ENCODE data around the gene KNOP1.

KNOP1 gene

DNA sequence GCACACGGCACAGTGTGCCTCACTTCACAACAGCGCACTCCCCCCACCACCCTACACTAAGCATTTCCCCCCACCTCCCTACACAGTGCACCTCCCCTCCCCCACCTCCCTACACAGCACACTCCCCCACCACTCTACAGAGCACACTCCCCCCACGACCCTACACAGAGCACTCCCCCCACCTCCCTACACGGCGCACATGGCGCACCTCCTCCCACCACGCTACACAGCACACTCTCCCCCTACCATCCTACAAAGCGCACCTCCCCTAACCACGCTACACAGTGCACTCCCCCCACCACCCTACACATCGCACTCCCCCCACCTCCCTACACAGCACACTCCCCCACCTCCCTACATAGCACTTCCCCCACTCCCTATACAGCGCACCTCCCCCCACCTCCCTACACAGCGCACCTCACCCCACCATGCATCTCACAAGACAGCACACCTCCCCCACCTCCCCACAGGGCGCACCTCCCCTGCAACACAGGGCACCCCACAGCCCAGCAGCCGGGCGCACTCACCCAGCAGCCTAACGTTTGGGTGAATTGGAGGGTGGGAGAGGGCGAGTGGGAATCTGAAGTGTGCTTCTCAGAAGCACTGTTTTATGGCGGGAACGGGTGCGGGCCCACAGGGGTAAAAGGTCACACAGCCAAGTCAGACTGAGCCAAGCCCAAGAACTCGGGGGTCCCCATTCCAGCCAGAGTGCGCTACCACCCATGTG, 10.3 kb downstream of the KNOP1 start:
- DNase-seq (ENCODE audit: low read depth, low spot score), result no peak

DNA sequence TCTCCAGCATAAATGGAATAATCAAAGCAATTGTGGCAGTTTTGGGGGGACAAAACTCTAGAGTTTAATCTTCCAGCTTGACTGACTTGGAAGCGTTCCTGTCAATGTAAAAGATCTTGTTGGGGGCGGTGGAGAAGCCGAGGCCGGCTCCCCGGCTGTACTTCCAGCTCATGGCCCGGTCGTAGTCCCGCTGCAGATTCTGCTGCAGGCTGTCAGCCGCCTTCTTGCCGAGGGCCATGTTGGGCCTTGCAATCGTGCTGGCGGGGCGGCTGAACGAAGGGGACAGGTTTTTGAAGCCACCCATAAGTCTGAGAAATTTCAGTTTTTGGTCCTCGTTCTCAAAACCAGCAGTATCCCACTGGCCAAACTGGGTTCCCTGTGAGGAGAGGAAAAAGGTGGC, 11.2 kb downstream of the KNOP1 start:
- DNase-seq (ENCODE audit: low read depth, low spot score), result no peak

DNA sequence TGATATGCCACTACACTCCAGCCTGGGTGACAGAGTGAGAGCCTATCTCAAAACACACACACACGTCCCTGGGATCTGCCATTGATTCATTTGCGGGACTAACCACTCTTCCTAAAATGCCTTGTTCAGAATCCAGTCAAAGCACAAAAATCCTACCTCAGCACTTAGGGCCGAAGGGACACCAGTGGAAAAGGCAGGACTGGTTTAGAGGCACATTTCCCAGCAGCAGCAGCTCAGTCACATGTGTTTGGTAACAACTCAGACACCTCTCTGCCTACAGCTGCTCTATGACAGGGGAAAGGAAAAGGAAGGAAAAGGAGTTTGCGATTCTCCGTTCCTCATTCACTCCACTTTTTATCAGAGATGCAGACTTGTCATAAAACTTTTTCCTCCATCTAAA, 12.2 kb downstream of the KNOP1 start:
- no peak for DNase-seq (ENCODE audit: low read depth, low spot score)

DNA sequence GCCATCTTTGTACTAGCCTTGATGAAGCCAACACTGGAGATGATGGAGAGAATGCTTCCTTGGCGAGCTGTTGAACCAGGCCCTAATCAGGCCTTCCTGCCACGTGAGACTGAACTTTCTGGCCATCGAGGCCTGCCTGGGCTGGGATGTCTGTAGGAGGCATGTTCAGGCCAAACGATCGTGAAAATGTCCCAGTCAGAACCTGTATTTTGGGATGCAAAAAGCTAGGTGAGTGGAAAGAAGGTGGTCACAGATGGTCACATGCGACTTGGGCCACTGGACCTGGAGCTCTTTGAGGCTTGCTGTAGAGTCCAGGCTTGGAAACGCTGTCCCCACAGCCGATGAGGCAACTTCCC, 12.9 kb downstream of the KNOP1 start:
- no peak for DNase-seq (ENCODE audit: low read depth, low spot score)

DNA sequence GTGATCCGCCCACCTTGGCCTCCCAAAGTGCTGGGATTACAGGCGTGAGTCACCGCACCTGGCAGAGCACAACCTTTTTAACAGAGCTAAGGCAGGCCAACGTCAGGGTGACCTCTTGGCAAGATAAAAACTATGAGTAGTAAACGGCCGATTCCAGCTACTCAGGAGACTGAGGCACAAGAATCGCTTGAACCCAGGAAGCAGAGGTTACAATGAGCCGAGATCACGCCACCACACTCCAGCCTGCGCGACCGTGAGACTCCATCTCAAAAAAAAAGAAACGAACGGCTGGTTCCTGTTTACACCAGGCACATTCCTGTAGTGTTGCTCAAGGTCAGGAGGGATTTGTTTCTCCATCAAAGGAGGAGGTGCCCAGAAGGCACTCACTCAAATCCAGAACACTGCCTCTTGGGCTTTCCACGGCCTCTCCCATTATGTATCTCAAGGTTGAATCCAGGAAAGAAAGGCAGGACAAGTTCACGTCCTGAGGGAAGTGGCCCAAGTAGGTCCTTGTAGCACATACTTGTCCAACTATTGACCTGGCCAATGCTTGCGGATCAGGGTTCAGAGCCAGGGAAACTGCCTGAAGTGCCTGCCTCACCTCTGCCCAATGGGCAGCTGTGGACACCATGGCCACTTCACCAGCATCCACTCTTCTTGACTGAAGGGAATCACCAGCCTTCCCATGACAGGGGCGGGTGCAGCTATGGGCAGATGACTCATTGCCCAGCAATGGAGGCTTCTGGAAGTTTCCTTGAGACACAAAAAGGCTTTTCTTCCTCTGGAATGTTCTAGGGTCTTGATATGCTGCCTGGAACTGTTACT, 13.5 kb downstream of the KNOP1 start:
- DNase-seq (ENCODE audit: low read depth, low spot score), result no peak

DNA sequence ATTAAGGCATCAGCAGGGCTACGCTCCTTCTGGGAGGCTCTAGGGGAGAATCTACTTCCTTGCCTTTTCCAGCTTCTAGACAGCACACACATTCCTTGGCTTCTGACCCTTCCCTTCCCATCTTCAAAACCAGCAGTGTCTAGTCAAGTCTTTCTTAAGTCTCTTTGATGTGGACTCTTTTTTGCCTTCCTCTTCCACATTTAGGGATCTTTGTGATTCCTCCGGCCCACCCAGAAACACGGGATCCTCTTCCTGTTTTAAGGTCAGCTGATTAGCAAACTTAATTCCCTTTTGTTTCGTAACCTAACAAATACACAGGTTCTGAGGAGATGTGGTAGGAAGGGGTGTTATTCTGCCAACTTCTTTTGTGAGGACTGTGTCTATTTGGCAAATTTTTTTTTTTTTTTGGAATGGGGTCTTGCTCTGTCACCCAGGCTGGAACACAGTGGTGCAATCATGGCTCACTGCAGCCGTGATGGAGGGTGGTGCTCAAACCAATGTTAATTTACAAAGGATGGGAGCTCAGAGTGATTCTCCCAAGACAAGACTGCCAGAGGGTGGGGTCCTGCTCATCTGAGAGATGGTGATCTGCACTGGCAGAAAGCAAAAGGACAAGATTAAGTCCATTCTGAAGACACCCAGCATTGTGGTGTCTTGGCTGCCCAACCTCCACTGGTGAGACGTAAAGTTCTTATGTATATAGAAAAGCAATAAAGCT, 14.7 kb downstream of the KNOP1 start:
- no peak for DNase-seq (ENCODE audit: low read depth, low spot score)

DNA sequence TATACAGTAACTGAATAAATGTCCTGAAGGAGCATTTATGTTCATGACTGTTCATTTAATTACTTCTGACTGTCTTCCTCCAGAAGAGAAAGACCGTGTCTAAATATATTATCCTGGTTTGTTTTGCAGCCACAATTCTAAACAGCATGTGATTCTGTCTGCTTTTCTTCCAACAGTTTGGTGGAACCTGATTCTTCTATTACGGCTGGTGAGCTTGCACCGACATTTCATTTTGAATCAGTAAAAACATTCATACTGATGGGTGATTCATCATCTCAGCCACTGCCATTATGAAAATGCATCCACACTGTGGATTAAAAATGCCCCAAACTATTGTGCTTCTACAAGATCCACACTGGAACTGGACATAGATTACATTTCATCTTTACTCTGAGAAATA, 16.9 kb downstream of the KNOP1 start:
- no peak for DNase-seq (ENCODE audit: low read depth, low spot score)

DNA sequence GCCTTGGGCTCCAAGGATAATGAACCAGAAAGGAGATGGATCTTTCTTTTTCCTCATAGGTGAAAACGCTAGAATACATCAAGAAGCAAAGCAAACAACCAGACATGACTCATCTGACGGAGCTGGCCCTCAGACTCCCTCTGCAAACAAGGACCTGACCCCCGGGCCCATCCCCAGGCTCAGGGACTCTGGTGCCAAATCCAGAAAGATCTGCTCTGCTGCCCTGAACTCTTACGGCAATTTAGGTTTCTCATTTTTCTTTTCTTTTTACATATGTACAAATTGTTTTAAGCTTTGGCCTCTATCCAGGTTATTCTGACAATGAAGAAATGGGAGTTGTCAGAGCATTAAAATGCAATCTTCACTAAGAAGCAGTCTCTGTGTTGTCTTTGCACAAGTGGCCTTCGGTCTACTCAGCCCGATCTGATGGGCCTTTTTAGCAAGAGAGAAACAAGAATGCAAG, 17.7 kb downstream of the KNOP1 start:
- DNase-seq (ENCODE audit: low read depth, low spot score), result no peak

DNA sequence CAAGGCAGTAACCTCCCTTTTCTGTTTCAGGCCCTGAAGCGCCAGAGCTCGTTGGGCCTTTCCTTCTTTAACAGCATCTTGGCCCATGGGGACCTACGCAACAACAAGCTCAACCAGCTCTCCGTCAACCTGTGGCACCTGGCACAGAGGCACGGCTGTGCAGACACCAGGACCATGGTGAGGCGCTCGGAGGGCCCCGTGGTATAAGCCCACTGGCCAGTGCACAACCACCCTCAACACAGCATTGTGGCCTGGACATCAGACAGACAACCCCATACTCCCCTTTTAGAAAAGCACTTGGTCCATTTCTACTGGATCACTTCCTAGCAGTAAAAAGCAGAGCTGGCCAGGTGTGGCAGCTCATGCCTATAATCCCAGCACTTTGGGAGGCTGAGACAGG, 18.6 kb downstream of the KNOP1 start:
- no peak for DNase-seq (ENCODE audit: low read depth, low spot score)

DNA sequence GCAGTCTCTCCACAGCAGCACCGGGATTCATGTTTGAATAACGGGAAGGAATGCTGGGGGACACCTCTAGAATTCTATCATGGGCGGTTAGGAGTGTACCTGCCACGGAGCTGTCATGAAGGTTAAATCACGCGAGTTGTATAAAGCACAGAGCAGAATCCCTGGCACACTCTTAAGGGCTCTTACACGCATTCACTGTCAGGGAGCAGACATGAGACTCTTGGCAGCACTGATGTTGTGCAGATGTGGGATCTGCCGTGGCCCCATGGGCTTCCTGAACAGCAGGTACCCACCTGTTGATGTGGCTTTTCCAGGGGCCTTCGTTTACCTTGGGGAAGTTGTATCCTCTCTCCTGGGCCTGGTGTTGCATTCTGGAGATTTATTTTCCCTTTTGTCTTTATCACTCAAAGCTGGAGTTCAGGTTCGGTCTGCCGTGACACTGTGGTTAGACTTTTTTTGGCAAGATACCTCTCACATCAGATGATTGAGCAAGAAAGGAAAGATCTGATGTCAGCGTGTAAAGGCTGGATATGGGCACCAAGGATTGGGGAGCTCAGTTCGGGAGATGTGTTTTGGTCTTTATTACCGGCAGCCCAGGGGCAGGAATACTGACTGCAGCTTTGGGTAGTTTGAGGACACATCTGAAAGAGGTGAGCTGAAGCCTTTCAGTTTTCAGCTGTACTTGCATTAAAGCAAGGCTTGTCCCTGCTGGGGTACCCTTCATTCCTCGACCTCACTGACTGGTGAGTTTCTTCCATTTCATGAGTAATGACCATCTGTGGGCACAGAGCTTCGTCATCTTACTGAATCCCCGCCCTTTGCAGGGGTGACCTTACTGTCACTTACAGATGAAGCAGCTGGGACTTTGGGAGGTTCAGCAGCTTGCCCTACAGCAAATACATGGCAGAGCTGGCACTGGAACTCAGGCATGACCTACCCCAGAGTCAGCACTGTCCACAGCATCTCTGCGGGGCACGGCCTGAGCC, 19.3 kb downstream of the KNOP1 start:
- DNase-seq (ENCODE audit: low read depth, low spot score), result no peak

DNA sequence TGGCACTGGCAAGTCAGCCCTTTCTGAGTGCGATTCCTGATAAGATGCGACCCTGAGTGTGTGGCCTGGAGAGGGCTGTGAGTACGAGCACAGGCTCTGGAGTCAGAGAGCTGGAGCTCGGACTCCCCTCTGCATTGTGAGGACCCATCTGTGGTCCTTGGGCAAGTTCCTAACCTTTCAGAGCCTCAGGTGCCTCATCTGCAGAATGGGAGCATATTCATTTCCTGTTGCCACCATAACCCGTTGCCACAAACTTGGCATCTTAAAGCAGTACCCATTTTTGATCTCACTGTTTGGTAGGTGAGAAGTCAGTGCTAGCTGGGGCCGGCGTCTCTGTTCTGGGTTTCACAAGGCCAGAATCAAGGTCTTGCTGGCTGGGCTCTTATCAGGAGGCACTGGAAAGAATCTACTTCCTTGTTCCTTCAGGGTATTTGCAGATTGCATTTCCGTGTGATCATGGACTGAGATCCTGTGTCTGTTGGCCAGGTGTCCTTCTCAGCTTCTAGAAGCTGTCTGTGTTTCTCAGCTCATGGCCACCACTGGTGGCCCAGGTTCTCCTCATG, 20.2 kb downstream of the KNOP1 start:
- no peak for DNase-seq (ENCODE audit: low read depth, low spot score)

DNA sequence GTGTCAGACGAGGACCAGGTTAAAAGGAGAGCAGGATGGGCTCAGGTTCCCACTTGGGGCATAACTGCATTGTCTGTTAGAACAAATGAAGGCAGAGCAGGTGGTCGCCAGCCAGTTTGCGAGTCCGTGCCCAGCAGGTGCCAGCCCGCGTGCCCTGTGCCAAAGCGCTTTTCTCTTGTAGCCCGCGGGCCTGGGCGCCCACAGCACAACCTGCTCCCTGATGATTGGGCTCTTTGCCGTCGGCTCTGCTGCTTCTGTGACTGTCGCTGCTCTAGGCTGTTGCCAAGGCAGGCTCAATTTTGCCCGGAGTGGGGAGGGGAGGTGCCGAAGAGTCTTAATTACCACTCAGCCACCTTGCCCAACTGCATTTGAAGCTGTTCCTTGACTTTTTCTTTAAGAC, 21.1 kb downstream of the KNOP1 start:
- DNase-seq (ENCODE audit: low read depth, low spot score), result no peak

DNA sequence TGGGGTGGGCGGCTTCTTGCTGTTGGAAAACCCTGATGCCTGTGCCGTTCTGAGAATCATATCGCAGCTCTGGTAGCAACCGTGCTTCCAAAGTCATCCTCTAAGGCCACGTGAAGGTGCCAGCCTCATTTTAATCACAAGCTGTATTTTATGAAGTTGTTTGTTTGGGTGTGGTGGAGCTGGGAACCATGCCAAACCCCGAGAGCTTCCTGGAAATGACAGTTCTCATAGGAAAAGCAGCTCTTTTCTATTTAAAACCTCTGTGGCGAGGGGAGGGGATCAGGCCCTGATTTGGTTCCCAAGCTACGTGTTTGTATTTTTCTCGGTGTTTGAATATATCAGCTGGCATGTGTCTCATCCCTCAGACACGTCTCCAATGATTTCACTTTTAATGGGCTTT, 21.7 kb downstream of the KNOP1 start:
- no peak for DNase-seq (ENCODE audit: low read depth, low spot score)

DNA sequence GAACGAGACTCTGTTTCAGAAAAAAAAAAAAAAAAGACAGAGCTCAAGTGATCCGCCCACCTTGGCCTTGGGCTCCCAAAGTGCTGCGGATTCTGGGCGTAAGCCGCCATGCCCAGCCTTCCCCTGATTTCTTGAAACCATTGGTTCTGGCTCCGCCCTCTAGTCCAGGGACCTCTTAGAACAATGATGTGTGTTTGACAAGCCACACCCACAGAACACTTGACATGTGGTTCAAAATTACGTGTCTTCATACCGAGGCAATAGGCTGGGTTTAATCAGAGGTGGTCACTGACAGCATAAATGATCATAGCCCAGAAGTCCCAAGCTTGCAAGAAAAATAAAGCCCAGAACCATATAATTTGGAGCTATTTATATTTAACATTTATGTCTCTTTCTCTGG, 23.0 kb downstream of the KNOP1 start:
- DNase-seq (ENCODE audit: low read depth, low spot score), result no peak

DNA sequence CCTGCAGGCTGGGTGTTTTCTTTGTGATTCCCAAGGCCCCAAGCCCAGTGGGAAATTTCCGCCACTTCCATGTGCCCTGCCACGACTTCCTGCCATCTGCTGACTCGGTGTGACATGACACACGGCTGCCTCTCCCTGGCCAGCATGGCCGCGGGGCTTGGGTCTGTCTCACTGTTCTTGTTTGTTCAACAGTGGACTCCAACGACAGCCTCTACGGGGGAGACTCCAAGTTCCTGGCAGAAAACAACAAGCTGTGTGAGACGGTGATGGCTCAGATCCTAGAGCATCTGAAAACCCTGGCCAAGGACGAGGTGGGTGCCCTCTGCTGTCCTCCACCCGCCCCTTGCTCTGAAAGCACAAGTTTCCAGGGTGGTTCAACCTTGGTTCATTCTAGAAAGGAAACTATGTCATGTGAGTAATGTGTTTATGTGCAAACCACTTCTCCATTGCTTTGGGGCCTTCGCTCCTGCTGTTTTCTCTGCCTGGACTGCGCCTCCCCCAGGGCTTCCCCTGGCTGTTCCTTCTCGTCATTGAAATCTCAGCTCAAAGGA, 26.8 kb downstream of the KNOP1 start:
- DNase-seq (ENCODE audit: low read depth, low spot score), result no peak

DNA sequence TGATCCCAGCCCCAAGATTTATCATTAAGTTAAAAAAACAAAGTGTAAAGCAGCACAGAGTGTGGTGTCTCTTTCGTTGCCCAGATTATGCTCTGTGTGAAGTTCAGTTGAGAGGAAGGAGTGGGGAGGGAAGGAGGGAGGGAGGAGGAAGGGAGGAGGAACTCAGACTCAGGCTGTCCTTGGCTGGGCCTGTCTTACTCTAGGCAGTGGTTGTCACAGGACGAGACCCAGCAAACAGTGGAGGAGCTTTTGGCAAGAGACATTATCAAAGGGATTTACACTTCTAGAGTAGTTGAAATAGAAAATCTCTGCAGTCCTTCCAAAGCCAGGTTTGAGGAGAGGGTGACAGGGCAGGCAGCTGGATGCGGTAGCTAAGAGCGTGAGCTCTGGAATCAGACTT, 27.8 kb downstream of the KNOP1 start:
- DNase-seq (ENCODE audit: low read depth, low spot score), result no peak

DNA sequence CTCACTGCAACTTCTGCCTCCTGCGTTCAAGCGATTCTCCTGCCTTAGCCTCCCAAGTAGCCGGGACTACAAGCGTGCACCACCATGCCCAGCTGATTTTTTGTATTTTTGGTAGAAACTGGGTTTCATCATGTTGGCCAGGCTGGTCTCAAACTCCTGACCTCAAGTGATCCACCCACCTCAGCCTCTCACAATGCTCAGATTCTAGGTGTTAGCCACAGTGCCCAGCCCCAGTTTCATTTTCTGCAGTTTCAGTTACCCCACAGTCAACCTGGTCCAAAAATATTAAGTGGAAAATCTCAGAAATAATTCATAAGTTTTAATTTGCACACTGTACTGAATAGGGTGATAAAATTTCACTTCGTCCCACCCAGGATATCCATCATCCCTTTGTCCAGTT, 28.7 kb downstream of the KNOP1 start:
- DNase-seq (ENCODE audit: low read depth, low spot score), result no peak

DNA sequence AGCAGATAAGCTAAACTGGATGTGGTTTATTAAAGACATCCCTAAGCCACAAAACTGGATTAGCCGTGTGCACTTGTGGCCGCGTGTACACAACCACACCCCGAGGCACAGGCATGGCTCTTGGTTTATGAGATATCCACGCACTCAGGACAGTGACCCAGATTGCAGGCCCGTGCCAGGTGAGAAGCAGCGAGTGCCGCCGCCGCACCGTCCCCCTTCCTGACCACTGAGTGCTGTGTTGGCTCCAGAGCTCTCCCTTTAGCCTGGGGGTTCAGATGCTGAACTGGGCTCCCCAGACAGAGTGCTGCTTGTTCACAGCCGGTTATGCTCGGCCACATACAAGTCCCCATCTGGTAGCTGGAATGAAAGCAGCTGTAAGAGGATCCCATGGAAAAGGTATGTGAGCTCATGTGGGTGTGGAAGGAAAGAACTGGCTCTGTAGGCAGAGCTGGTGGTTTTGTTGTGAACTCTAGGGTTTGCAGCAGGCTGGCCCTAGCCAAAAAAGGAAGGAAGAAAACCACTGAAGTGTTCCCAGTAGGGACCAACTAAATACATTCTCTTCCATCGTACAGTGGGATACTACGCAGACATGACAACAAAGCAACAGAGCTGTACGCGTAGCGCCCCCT, 29.5 kb downstream of the KNOP1 start:
- DNase-seq (ENCODE audit: low read depth, low spot score), result no peak

DNA sequence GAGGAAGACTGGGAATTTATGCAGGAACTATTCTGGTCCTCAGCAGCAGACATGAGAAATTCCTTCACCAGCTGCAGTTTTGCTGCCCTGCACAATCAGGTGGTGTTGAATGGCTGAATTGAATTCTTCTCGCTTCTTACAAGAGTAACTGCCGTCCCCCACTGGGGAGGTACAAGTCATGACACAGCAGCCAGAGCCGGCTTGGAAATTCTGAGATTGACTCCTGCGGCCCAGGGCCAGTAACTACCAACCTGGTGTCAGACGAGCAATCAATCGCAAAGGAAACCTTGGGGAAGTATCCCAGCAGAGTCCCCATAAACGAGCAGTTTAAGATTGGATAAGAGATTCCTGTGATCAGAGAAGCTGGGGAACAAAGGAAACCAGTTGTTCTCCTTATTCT, 30.7 kb downstream of the KNOP1 start:
- DNase-seq (ENCODE audit: low read depth, low spot score), result no peak

DNA sequence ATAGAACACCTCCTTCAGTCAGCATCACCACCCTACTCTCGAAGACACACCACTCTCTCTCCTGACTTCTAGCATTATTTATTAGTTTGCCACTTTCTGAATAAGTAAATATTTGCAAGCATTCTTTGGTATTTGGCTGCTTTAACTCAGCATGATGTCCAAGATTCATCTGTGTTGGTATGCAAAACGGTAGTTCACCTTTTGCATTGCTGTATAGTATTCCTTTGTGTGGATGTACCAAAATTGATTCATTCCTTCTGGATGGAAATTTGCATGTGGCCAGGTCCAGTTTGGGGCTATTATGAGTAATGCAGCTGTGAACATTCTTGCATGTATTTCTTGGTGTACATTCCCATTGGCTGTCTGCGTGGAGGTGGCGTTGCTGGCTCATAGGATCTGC, 32.9 kb downstream of the KNOP1 start:
- DNase-seq (ENCODE audit: low read depth, low spot score), result no peak
